GM21447 (cell line): Measurements from ENCODE around the gene GRIN2D.

Source experiments
- ATAC-seq: cut with Tn5 transposase; IDR thresholded peaks from one replicate; pipeline ENCODE4 v1.9.1; 2021; ENCODE audit not compliant: unreplicated experiment

The GRIN2D gene

GRCh38 chr19:48397263-48398101, 4.0 kb downstream of the GRIN2D start:
- no peak for ATAC-seq

DNA sequence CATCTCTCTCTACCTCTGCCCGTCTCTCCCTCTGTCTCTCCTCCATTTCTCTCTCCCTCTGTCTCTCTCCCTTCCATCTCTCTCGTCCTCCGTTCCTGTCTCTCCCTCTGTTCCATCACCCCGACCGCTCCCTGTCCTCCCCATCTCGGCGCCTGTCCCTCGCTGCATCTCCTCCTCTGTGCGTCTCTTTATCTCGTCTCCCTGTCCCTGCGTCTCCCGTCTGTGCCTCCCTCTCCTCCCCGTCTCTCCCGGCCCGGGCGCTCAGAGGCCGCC, 4.6 kb downstream of the GRIN2D start:
- peak; percentile 9 for ATAC-seq

DNA sequence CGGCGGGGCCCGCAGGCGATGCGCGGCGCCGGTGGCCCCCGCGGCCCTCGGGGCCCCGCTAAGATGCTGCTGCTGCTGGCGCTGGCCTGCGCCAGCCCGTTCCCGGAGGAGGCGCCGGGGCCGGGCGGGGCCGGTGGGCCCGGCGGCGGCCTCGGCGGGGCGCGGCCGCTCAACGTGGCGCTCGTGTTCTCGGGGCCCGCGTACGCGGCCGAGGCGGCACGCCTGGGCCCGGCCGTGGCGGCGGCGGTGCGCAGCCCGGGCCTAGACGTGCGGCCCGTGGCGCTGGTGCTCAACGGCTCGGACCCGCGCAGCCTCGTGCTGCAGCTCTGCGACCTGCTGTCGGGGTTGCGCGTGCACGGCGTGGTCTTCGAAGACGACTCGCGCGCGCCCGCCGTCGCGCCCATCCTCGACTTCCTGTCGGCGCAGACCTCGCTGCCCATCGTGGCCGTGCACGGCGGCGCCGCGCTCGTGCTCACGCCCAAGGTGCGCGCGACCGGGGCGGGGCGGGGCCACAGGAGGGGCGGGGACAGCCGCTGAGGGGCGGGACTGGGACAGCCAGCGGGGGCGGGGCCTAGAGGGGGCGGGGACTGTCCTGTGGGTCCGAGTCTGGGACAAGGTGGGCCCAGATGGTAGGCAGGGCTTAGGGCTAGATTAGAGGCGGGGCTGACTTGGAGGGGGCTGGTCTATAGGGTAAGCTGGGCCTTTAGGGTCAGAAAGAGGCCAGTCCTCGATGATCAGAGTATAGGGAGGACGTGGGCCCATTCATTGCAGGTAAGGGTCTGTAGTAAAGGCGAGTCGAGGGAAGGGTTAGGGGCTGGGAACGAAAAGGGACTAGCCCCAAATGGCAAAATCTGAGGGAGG, 5.1 kb downstream of the GRIN2D start:
- peak; percentile 42 for ATAC-seq

DNA sequence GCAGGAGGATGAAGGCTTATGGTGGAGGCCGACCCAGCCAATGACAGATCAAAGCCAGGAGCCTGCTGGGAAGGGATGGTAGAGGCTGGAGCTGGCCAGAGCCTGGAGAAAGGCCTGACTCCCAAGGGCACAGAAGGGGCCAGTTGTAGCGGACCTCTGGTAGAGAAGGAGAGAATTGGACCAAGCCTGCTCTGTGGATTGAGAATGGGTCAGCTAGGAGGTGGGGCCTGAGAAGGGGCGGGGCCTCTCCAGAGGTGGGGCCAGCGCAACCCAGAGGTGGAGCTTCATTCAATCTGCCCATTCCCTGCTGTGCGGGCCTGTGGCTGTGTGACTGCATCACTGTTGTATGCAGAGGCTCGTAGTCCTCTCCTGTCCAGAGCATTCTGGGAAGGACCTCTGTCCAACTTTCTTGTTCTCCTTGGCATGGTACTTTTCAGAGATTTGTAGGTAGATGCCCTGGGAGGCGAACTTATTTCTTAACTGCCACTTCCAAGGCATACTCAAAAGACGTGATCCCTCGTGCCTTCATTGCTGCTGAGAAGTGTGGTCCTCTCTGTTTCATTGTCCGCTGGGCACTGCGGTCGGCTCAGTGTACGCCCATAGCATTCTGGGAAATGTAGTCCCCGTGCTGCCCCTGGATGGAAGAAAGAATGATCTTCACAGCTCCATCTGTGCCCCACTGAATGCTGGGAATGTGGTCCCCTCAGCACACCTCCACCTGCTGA, 6.7 kb downstream of the GRIN2D start:
- ATAC-seq = no peak

DNA sequence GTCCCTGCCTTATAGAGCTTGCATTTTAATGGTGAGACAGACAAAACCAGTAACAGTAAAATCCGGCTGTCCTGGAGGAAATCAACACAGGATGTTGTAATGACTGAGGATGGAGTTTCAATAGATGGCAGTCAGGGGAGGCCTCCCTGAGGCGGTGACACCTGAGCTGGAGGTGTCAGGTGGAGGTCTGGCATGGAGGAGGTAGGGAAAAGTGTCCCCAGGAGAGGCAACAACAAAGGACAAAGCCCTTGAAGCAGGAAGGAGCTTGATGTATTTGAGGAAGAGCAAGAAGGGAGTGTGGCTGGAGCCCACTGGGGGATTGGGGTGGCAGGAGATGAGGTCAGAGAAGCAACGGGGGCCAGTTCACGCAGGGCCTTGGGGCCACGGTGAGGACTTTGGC, 7.8 kb downstream of the GRIN2D start:
- ATAC-seq = no peak

DNA sequence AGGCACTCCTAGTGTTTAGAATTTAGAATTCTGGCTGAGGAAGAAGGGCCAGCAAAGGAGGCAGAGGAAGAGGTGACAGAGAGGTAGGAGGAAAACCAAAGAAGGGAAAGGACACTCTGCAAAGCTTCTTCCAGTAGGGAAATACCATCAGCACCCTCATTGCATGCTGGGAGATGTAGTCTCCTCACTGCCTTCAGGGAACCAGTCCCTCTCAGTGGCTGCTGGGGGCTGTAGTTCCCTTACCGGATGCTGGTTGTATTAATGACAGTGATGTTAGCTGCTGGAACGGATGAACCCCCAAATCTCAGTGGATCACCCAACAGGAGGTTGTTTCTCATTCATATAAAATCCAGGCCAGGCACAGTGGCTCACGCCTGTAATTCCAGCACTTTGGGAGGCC, 10.1 kb downstream of the GRIN2D start:
- no peak for ATAC-seq

- no peak for ATAC-seq
Measured at GRCh38 chr19:48405010-48405659, 11.7 kb downstream of the GRIN2D start.

DNA sequence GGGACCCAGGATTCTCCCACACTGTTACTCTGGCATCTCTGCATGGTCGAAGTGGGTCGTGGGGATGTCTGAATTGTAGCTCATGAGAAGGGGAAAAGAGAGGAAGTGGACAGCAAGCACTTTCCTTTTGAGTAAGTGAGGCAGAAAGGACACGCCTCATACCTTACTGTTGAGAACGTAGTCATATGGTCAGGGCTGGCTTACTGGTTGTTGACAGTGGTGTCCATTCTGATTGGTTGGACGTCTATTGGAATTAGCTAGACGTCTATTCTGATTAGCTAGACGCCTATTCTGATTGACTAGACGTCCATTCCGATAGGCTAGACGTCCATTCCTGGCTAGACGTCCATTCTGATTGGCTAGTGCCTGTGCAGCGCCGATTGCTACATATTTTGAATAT, 12.4 kb downstream of the GRIN2D start:
- no peak for ATAC-seq

DNA sequence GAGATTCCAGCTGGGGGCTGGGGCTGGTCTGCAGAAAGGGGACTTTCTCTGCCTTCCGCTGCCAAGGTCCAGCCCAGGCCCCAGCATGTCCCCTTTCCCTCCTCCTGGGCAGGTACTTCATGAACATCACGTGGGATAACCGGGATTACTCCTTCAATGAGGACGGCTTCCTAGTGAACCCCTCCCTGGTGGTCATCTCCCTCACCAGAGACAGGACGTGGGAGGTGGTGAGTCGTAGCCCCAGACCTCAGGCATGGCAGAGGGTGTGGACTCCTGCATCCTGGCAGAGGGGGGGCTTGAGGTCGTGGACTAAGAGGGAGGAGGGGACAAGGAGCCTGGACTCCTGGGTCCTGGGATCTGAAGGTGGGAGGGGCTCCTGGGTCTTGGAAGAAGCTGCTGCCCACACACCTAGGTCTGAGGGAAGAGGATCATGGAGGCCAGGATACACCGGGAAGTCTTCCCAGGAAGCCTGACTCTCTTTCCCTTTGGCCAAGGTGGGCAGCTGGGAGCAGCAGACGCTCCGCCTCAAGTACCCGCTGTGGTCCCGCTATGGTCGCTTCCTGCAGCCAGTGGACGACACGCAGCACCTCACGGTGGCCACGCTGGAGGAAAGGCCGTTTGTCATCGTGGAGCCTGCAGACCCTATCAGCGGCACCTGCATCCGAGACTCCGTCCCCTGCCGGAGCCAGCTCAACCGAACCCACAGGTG, 20.6 kb downstream of the GRIN2D start:
- no peak for ATAC-seq

DNA sequence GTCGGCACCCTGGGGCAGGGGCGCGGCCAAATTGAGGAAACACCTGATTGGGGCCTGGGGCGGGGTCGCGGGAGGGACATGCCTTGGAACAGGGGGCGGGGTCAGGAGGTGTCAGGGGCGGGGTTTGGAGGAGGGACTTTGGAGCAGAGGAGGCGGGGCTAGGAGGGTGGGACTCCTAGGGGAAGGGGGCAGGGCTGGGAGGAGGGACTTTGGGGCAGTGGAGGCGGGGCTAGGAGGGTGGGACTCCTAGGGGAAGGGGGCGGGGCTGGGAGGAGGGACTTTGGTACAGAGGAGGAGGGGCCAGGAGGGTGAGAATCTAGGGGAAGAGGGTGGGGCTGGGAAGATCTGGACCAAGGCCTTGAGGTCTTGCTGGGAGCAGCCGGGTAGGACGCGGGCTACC, 21.9 kb downstream of the GRIN2D start:
- no peak for ATAC-seq

GRCh38 chr19:48415806-48416221, 22.3 kb downstream of the GRIN2D start:
- ATAC-seq = no peak

GRCh38 chr19:48417421-48417820, 24.0 kb downstream of the GRIN2D start:
- ATAC-seq = no peak

- ATAC-seq = no peak
Measured at GRCh38 chr19:48418317-48419064, 25.0 kb downstream of the GRIN2D start.

DNA sequence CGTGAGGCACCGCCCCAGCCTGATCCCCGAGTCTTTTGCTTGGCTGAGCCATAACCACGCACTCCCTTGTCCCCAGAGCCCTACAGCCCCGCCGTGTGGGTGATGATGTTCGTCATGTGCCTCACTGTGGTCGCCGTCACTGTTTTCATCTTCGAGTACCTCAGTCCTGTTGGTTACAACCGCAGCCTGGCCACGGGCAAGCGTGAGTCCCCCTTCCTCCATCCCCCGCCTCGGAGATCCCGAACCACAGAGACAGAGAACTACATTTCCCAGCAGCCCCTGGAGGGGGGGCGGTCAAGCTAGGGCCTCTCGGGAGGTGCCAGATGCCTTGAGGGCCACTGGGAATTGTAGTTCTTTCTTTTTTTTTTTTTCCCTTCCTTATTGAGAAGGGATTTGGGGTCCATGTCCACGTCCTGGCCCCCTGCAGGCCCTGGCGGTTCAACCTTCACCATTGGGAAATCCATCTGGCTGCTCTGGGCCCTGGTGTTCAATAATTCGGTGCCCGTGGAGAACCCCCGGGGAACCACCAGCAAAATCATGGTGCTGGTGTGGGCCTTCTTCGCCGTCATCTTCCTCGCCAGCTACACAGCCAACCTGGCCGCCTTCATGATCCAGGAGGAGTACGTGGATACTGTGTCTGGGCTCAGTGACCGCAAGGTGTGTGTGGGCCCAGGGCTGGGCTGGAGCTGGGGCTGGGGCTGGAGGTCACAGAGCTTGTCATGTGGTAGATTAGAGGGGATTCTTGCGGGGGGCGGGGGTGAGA, 25.9 kb downstream of the GRIN2D start:
- ATAC-seq = no peak

DNA sequence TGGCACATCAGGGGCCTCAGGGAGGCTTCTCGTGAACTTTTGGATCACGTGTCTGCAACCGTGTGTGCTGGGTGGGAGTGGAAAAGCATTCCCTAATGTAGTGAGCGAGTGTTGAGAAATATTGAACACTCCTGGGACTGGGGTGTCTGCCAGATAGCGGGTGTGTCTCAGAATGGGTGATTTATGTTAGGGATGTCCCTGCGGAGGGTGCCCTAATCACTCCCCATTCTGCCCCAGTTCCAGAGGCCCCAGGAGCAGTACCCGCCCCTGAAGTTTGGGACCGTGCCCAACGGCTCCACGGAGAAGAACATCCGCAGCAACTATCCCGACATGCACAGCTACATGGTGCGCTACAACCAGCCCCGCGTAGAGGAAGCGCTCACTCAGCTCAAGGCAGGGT, 28.1 kb downstream of the GRIN2D start:
- ATAC-seq = no peak

GRCh38 chr19:48424694-48425219, 31.3 kb downstream of the GRIN2D start:
- no peak for ATAC-seq

GRCh38 chr19:48428670-48429069, 35.2 kb downstream of the GRIN2D start:
- ATAC-seq = no peak

- no peak for ATAC-seq
Measured at GRCh38 chr19:48433337-48433736, 39.9 kb downstream of the GRIN2D start.

- ATAC-seq = no peak
Measured at GRCh38 chr19:48436586-48436985, 43.1 kb downstream of the GRIN2D start.
